ENCODE results near the gene PDXDC1.
"Not testable (repeated sequence)": the region's sequence is repeated elsewhere in the genome, so short reads cannot be mapped to it uniquely, and the experiment has no call there.

The PDXDC1 gene

GRCh38 chr16:14974656-14975417, at the start of gene PDXDC1:
PDXDC1 (plus strand) TSS chr16:14975026; CDS start chr16:14975200, 174 bp downstream.
- DNase-seq (ENCODE audit: low spot score) = peak; percentile 98

GRCh38 chr16:14928064-14928714, 46.6 kb upstream of the PDXDC1 start:
- DNase-seq (ENCODE audit: low spot score) = not testable (repeated sequence)

- not testable (repeated sequence) for DNase-seq (ENCODE audit: low spot score)
Observed at GRCh38 chr16:14929176-14929575, 45.6 kb upstream of the PDXDC1 start.

GRCh38 chr16:14930246-14930645, 44.6 kb upstream of the PDXDC1 start:
- not testable (repeated sequence) for DNase-seq (ENCODE audit: low spot score)

GRCh38 chr16:14930971-14931370, 43.9 kb upstream of the PDXDC1 start:
- not testable (repeated sequence) for DNase-seq (ENCODE audit: low spot score)

- DNase-seq (ENCODE audit: low spot score) = not testable (repeated sequence)
Observed at GRCh38 chr16:14932581-14933375, 42.0 kb upstream of the PDXDC1 start.

- not testable (repeated sequence) for DNase-seq (ENCODE audit: low spot score)
Observed at GRCh38 chr16:14937143-14937542, 37.7 kb upstream of the PDXDC1 start, which contains the start of gene NPIPA1. NPIPA1 (plus strand) TSS chr16:14937443; CDS start chr16:14937443, 0 bp downstream.

GRCh38 chr16:14937994-14938393, 36.8 kb upstream of the PDXDC1 start:
- DNase-seq (ENCODE audit: low spot score) = not testable (repeated sequence)

GRCh38 chr16:14942686-14943085, 32.1 kb upstream of the PDXDC1 start:
- DNase-seq (ENCODE audit: low spot score) = not testable (repeated sequence)

GRCh38 chr16:14955546-14956231, 19.1 kb upstream of the PDXDC1 start:
- DNase-seq (ENCODE audit: low spot score) = no peak

- no peak for DNase-seq (ENCODE audit: low spot score)
Observed at GRCh38 chr16:14957576-14958322, 17.1 kb upstream of the PDXDC1 start.

- DNase-seq (ENCODE audit: low spot score) = no peak
Observed at GRCh38 chr16:14958323-14958600, 16.6 kb upstream of the PDXDC1 start.

GRCh38 chr16:14958970-14959369, 15.9 kb upstream of the PDXDC1 start:
- no peak for DNase-seq (ENCODE audit: low spot score)

- no peak for DNase-seq (ENCODE audit: low spot score)
Observed at GRCh38 chr16:14961405-14962186, 13.2 kb upstream of the PDXDC1 start.

- DNase-seq (ENCODE audit: low spot score) = no peak
Observed at GRCh38 chr16:14963281-14964173, 11.3 kb upstream of the PDXDC1 start.

- DNase-seq (ENCODE audit: low spot score) = no peak
Observed at GRCh38 chr16:14965328-14965727, 9.5 kb upstream of the PDXDC1 start.

GRCh38 chr16:14969795-14970194, 5.0 kb upstream of the PDXDC1 start:
- not testable (repeated sequence) for DNase-seq (ENCODE audit: low spot score)

GRCh38 chr16:14971621-14972228, 3.1 kb upstream of the PDXDC1 start:
- not testable (repeated sequence) for DNase-seq (ENCODE audit: low spot score)

GRCh38 chr16:14973785-14974322, 972 bp upstream of the PDXDC1 start:
- not testable (repeated sequence) for DNase-seq (ENCODE audit: low spot score)

Data from CD4-positive, alpha-beta T cell treated with Interleukin-15 for 4 hours (primary cell).